H1 (cell line): ENCODE results near the gene SLC39A11. TPM values are rescaled to one million over a fixed set of nuclear protein-coding genes. Genes with fewer than 3 reads are reported as not detected.

Experiments
- CREB1 ChIP-seq: IDR thresholded peaks from 2 replicates; pipeline ENCODE4 v1.6.1; 2012; ENCODE audit warnings: inconsistent platforms
- EZH2 ChIP-seq: fragments of 200-600 bp; sonication (generic); IDR thresholded peaks from 2 replicates; pipeline ENCODE4 v1.7.1; 2012; ENCODE audit warnings: low read depth, mild to moderate bottlenecking, moderate library complexity, low read length, inconsistent platforms; ENCODE audit not compliant: severe bottlenecking
- polyA plus RNA-seq, 7 experiments: library from polyadenylated mRNA; depleted of rRNA in 3 of 7; stranded (reverse) in 5 of 7; unstranded in 2 of 7; fragments of >200 nt in 5 of 7; fragments of 200-250 nt in 2 of 7; gene quantifications; 1 replicate in 5 of 7; 2 replicates in 1 of 7; 4 replicates in 1 of 7; pipeline versions ENCODE4 v1.2.1 to v1.2.3, GENCODE V29; 2011 to 2013; ENCODE audit warnings: missing spikeins in 2 of 7, mixed read lengths in 2 of 7
- total RNA-seq: library from RNA; stranded (reverse); fragmentation: NEBNext Ultra II Directional; extraction: Animal tissue kit (Norgen Biotek cat#: 25700); gene quantifications from 2 replicates; pipeline ENCODE4 v1.2.1, GENCODE V29; 2021

The SLC39A11 gene
- total and polyA plus RNA-seq, 2 of the 8 experiments (the other 6 are each of a cell fraction or from before 2014, with no cell fraction given) = 12.2 to 19.6 TPM

- TF ChIP-seq EZH2 (no peak), CREB1 (no peak)
Measured at GRCh38 chr17:72705905-72706395, 386.5 kb downstream of the SLC39A11 start (continued).
